M059J (cell line): ENCODE measurements around the gene PRICKLE3. TPM values are rescaled to one million over a fixed set of nuclear protein-coding genes. Genes with fewer than 3 reads are reported as not detected.
"Not testable (repeated sequence)": the region's sequence is repeated elsewhere in the genome, so short reads cannot be mapped to it uniquely, and the experiment has no call there.

ENCODE experiments used
- DNase-seq: peaks from one replicate; pipeline ENCODE4 v3.0.0-alpha.2; 2012; ENCODE audit warnings: low read depth
- total RNA-seq: library from RNA; depleted of rRNA; stranded (reverse); fragments of >200 nt; shearing (Covaris generic); gene quantifications from 2 replicates; pipeline ENCODE4 v1.2.3, GENCODE V29; 2014

The PRICKLE3 gene
- total RNA-seq, 1 experiment from 2014 or later = 14.9 TPM

DNA sequence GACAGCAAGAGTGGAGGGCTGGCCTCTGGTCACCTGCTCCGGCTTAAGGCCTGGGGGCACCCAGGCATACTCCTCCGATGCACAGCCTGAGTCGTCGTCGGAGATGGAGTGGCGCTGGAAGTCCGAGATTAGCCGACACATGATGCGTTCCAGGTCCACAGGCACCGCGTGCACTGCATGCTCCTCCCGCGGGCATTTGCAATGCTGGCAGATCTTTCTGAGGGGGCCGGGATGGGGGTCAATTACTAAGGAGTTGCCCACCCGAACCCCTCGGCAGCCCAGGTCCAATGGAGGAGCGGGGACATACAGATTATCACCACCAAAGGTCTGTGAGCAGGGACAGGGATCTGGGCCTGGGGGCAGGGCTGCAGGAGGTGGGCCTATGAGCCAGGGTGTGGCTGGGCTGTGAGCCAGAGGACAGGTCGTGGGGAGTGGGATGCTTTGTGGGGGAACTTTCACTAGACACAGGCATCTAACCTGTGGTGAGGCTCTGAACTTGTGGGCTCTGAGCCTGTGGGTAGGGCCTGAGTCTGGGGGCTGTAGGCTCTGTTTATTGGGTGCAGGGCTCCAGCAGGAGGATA is 2.4 kb downstream of the PRICKLE3 start:
- DNase-seq = no peak

DNA sequence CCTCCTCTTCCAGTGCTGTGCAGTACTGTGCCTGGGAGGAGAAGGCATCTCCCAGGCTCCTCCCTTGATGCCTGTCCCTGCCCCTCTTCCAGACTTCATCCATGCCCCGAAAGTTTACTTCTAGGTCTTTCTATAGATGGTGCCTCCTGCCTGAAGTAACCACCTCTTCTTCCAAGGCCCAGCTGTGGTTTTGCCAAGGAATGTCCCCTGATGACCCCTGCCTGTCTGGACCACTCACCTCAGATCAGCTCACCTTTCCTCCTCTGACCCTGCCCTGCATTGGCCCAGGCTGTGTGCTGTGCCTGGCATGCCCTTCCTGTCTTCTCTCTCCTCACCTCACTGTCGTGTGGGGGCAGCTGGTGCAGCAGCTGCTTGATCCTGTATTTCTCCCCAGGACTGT is 6.8 kb downstream of the PRICKLE3 start:
- DNase-seq = no peak

DNA sequence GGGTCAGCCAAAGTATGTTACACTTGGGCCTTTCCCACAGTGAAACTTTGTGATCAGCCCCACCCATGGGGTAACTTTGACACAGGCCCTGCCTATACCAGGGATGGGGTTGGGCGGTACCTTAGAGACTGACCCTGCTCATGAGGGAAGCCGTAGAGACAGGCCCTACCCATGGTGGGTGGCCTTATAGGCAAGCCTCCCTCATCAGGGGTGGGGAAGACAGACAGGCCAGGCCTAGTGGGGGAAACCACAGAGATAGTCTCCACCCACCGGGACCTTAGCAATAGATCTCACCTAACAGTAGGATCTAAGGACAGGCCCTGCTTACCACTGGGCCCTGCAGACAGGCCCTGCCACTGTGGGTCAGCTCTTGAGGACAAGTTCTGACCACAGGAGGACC is 7.6 kb downstream of the PRICKLE3 start:
- DNase-seq = no peak

DNA sequence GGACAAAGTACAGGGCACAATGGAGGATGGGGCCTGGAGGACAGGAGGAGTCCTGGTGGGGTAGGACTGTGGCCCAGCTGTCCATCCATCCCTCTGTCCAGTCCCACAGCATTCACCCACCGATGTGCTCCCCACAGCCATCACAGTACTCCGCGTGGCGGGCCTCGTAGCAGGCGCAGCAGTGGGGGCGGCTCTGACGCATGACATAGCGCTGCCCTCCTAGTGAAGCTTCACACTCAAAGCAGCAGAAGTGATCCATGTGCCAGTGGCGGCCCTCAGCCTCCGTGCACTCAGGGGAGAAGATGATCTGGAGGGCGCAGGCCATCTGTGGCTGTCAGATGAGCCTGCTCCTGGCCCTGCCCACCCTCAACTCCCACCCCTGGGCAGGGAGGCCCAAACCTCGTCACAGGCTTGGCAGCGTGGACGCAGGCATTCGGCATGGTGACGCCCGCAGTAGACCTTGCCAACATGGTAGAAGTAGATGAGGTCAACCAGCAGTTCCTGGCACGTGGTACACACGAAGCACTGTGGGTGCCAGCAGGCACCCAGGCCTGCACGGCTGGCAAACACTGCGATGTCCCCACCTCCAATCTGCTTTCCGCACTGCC is 8.2 kb downstream of the PRICKLE3 start:
- DNase-seq = no peak

DNA sequence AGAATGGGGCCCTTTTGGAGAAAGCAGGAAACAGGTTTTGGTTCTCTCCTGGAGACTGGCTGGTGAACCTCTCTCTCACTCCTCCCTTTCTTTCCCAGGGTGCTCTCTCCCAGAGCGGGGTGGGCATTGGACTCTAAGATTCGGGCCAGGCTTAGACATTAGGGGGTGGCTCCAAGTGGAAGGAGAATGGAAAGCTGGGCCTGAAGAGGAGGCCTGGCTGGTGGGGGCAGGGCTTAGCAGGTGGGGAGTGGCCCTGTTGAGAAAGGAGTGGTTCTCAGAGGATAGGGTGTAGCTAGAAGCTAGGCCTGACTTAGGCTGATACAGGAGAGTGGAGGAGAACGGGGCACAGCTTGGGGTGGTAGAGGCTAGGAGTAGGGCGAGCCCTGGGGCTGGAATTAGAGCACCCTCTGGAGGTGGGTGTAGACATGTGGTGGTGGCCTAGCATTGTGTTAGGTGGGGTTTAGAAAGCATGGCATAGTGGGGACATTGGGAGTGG is 8.8 kb downstream of the PRICKLE3 start:
- no peak for DNase-seq

DNA sequence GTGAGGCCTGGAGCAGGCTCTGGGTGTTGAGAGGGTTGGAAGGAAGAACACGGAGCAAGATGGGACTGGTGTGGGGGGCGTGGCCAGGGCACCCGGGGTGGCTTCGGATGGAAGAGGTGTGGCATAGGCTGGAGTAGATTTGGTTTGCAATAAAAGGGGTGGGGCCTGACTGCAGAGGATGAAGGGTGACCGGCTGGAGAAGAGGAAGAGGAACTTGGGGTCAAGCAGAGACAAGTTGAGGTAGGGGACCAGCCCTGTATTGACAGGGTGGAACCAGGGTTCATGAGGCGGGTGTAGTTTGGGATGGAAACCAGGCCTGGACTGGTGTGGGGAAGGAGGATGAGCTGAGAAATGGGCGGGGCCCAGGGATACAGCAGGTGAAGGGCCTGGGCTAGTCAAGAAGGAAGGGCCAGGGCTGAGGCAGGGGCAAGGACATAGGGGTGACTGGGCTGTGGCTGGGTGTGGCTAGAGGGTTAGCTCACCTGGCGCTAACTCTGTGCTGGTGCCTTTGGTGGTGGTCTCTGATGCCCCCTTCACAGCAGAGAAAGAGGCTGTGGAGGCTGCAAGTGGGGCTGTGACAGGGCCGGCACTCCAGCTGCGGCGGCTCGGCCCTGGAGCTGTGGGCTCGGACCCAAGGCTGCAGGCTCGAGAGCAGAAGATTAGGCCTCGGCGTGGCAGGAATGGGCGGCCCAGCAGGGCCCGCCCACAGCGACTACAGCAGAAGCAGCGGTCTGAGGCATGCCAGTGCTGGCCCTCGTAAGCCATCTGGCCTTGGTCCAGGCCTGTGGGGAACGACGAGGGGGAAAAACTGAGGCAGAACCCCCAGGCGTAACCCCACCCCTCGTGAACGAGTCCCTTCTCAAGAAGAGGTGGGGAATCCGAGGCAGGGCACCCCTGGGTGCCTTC is 9.5 kb downstream of the PRICKLE3 start:
- DNase-seq = no peak

DNA sequence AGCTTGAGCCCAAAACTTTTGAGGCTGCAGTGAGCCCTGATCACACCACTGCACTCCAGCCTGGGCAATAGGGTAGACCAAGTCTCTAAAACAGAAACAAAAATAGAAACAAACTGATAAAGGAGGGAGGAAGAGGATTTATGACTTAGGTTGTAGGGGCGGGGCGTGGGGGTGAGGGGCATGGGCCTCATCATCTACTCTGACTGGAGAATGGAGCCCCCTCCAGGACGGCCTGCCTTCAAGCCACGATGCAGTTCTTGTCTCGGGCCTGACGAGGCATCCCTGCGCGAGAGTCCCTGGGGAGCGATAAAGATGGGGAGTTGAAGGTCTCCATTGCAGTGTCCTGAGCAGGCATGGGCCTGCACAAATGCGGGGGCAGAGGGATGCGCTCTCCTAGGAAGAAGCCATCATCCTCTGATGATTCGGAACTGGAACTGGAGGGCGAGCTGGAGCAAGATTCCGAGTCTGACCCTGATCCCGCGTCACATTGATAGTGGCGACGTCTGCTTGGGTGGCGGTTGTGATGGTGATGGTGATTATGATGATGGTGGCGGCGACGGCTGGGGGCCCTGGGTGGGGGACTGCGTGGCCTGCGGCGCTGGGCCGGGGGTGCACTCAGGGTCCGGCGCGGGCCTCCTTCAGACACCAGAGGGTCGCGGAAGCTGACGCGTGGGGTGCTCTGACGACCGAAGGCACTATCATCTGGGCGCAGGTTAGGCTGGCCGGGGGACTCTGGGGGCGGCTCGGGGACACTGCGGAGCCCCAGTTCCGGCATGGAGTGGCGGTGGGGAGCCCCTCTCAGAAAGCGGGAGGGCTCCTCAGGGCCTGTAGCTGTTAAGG is 10.5 kb downstream of the PRICKLE3 start:
- no peak for DNase-seq

DNA sequence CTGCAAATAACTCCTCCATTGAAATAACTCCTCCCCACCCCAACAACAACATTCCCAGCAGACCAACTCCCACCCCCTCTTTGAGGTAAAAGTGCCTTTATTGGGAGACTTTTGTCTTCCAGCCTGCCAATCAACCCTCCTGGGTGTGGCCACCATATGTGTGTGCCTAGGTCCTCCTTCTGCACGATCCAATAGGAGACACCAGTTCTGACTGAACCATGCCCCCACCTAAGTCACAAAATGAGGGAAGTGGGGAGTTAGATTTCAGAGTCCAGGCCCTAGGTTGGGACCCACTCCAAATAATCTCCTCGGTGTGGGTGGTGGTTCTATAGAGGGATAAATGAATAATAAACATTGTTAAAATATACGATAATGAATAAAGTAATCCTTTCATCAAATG is 11.4 kb downstream of the PRICKLE3 start:
- no peak for DNase-seq

DNA sequence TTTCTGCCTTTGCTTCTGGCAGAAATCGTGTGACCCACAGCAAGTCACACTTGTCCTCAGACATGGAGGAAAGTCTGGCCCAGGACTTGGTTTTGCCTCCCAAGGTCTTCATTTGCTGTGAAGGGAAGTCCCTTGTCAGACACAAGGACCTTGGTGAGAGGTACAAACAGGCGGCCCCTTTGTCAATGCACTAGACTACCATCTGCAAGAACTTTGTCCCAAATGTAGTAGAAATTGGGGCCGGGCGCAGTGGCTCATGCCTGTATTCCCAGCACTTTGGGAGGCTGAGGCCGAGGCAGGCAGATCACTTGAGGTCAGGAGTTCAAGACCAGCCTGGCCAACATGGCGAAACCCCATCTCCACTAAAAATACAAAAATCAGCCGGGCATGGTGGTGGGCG is 12.6 kb downstream of the PRICKLE3 start:
- not testable (repeated sequence) for DNase-seq

DNA sequence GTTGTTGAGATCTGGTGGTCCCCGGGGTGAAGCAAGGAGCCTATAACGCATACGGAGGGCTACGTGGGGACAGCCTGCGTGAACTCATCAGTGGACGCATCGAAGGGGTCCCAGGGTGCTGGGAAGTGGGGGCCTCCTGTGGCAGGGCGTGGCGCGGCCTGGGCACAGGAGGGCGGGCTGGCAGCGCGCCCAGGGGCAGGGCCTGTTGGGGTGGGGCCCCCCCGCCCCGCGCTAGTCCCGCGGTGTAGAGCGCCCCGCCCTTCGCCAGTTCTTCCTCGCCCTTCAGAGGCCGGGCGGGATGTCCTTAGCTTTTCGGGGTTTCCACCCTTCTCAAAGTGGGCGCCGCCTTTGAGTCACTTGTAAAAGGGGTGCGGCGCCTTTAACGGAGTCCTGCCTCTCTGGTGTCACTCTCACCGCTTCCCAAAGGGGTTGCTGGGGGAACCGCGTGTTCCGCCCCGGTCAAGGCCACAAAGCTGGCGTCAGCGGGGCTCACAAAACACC is 13.8 kb downstream of the PRICKLE3 start:
- peak; percentile 83 for DNase-seq

DNA sequence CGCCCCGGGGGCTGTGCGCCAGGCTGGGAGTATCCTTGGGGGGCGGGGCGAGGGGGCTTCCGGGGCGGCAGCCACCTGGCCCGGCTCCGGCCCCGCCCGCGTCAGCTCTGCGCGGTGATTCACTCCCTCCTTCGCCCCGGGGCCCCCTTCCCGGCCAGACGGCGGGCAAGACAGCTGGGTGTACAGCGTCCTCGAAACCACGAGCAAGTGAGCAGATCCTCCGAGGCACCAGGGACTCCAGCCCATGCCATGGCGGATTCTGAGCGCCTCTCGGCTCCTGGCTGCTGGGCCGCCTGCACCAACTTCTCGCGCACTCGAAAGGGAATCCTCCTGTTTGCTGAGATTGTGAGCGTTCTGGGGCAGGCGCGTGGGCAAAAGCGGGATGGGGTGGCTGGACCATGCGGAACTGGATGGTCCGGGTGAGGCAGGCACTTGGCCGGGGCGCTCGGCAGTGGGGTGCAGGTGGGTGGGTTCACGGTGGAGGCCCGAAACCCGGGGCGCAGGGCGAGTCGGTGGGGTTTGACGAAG is 14.4 kb downstream of the PRICKLE3 start, which contains the start of gene PLP2:
Gene PLP2 (plus strand): TSS at position 147 of the 528 bp plus-strand sequence. CDS start 103 bp downstream, at position 250.
- DNase-seq = peak; percentile 80

DNA sequence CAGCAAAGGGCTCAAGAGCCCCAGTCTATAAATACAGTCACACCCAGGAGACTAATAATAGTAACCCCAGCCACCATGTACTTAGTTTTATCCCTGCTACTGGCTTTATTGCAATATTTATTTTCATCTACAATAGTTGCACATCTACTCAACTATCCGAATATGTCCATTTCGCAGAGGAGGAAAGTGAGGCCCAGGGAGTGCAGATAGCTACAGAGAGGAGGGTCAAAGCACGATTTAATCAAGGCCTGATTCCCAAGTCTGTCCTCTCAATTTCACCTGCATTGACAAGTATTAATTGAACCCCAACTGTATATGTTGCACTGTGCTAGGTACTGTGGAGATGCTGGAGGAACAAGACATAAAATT is 18.4 kb downstream of the PRICKLE3 start:
- no peak for DNase-seq

DNA sequence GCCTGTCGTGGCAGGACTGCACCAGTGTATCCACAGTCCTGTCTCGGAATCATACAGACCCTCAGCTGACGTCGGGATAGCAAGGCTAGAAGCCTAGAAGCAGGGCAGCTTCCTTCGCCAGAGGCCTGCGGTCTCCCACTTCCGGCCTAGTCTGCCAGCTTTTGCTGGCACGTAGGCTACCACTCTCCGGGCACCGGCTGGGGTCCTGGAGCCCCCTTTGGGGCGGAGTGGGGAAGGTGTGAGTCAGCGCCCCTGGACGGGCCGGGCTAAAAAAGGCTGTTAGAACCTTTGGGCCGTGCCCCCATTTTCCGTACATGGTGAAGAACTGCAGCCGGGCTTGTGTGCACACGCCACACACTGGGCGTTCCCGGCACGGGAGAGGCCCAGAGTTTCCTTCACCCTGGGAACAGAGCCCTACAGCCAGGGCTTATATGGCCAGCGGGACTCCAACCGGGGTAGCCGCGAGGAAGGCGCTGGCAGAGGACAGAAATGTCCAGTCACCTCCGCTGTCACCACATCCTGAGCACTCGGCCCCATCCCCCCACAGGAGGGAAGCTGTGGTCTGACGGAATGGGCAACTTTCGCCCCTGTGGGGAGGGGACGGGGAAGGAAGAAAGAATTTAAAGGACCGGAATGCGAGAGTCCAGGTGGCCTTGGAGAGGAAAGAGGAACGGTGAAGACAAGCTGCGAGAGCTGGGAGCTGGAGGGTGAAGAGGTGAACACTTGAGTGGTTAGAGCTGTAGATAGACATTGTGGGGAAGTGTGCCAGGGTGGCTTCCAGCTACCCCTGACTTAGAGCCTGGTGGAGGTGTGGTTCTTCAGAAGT is 19.0 kb downstream of the PRICKLE3 start:
- peak; percentile 96 for DNase-seq

DNA sequence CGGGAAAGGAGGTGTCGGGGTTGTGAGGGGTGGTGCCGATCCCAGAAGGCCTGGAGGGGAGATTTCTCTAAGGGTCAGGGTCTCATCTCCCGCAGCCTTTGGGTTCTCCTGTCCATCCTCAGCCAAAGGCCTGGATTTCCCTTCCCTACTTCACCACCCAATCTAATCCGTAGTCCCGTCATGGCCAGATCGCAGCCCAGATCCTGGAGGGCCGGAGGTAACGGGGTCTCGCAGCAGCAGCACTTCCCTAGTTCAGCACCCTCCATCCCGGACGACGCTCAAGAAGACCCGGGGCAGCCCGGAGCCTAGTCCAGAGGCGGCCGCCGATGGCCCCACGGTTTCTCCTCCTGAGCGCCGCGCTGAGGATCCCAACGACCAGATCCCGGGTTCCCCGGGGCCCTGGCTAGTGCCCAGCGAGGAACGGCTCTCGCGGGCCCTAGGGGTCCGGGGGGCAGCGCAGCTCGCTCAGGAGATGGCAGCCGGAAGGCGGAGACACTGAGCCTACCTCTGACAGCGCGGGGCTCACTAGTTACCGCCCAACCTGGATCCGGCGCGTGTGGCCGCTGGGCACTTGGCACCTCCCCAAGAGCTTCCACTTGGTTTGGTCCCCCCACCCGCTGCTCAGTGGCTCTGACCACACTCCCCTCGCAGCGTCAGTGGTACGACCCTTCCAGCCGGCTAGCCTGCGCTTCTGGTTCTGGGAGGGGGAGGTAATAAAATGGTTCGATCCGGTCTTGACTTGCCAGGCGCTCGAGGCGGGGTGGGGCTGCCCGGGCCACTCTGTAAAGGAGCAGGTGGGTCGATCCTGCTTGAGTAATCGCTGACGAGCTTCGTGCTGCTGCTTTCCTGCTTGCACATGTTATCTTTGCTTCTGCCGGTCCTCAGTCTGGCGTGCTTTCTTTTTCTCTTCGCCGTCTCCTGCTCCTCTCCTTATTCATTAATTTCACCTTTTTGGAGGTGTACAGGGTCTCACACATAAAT is 20.0 kb downstream of the PRICKLE3 start:
- peak; percentile 78 for DNase-seq

DNA sequence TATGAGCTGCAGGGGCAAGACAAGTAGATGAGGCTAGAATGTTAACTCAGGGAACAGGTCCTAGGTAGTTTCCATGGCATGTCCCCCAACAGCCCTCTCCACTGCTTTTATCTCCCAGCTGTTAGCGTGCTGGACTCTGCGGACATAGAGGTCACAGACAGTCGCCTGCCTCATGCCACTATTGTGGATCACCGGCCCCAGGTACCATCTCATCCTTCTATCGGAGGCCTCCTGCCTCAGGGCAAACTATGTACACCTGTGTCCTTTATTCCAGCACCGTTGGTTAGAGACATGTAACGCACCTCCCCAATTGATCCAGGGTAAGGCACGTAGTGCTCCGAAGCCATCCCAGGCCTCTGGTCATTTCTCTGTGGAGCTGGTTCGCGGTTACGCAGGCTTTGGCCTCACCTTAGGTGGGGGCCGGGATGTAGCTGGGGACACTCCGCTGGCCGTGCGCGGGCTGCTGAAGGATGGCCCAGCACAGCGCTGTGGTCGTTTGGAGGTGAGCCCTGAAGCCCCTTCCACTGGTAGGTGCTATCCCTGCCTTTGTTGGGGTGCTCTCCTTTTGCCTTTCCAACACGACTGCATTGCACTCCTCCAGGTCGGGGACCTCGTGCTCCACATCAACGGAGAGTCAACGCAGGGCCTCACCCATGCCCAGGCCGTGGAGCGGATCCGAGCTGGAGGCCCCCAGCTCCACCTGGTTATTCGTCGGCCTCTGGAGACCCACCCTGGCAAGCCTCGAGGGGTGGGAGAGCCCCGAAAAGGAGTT is 21.4 kb downstream of the PRICKLE3 start:
- DNase-seq = no peak

DNA sequence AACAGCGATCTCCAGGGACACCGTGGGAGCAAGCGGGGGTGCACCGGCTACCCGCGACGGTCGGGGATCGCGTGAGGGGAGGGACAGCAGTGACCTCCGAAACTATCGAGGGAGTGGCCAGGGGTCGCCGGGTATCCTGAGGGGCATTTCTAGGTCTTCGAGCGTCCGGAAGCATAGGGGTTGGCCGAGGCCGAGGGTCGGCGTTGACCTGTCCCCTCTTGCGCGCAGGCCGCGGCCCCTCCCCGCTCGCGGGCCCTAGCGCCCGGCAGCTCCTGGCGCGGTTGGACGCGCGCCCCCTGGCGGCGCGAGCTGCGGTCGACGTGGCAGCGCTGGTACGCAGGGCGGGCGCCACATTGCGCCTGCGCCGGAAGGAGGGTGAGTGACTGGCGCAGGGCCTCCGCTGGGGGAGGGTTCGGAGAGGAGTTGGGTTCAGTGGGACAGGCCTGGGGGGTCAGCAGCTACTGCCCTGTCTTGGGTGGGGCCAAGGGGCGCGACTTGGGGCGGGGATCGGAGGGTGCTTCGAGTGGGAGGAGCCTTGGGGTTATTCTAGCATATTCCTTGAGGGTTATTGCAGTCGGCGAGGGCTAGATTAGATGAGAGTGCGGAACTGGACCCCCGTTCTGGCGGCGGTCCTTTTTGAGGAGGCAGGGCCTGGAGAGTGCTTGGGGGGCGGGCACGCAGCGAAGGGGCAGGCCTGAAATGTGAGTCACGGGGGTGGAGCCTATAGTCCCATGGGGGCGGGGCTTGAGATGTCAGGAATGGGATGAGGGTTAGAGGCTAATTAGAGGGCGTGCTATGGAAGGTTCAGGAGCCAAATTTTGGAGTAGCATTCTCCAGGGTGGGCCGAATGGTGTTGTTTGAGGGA is 22.4 kb downstream of the PRICKLE3 start:
- peak; percentile 80 for DNase-seq

DNA sequence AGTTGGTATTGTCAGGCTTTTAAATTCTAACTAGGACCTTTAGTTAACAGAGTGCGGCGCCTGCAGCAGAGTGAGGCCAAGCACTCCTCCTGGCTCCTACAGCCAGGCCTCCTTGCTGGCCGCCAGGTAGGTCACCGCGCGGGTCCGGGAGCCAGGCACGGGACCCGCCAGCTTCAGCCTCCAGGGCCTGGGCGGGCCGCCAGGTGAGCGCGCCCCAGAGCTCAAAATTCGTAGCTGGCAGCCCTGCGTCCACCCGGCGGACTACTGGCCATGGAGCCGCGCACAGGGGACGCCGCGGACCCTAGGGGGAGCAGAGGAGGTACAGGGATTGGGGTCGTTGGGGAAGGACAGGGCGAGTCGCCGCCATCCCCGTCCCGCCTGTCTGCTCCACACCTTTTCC is 23.6 kb downstream of the PRICKLE3 start, which contains the start of gene MAGIX:
Gene MAGIX (plus strand): TSS at position 139 of the 400 bp plus-strand sequence. CDS start 132 bp downstream, at position 271.
- DNase-seq = no peak
